T-helper 17 cell (primary cell): ENCODE data around the gene NRARP. TPM values are rescaled to one million over a fixed set of nuclear protein-coding genes. Genes with fewer than 3 reads are reported as not detected.
"Not testable (repeated sequence)": the region's sequence is repeated elsewhere in the genome, so short reads cannot be mapped to it uniquely, and the experiment has no call there.

Experiments
- ATAC-seq: fragments of 150-1000 bp; cut with Tn5 transposase; 2 replicates; pipeline ENCODE4 v1.10.0; 2021; ENCODE audit warnings: mild to moderate bottlenecking, moderate library complexity
- DNase-seq, 3 donors: peaks; one replicate each; pipeline versions ENCODE4 v3.0.0 to v3.0.0-alpha.2; 2020 to 2021
- H3K9me3 ChIP-seq: one replicate; pipeline ENCODE4 v1.7.0; 2013; ENCODE audit warnings: low read length, mild to moderate bottlenecking; ENCODE audit not compliant: control insufficient read depth, poor library complexity, severe bottlenecking
- H3K27ac Mint-ChIP-seq: one replicate; pipeline ENCODE4 v1.8.0; 2022; ENCODE audit warnings: mild to moderate bottlenecking, moderate library complexity, mixed read lengths
- H3K27me3 Mint-ChIP-seq: one replicate; pipeline ENCODE4 v1.8.0; 2022; ENCODE audit warnings: mixed read lengths
- H3K36me3 Mint-ChIP-seq: one replicate; pipeline ENCODE4 v1.8.0; 2022; ENCODE audit warnings: low read depth, mixed read lengths
- H3K4me1 Mint-ChIP-seq: one replicate; pipeline ENCODE4 v1.8.0; 2022; ENCODE audit warnings: mild to moderate bottlenecking, mixed read lengths
- H3K4me3 Mint-ChIP-seq: one replicate; pipeline ENCODE4 v1.8.0; 2022; ENCODE audit warnings: mild to moderate bottlenecking, moderate library complexity, mixed read lengths
- total RNA-seq, 4 donors: library from RNA in 2 of 4; stranded (reverse) in 2 of 4; gene quantifications; one replicate each; pipeline ENCODE4 v1.2.3 and lab custom pipeline; 2022 to 2026

Gene NRARP
- total RNA-seq, 2 donors from 2014 or later = 0.42 to 0.91 TPM

- no peaks in the 10 kb centered on the region for H3K9me3 ChIP-seq
- H3K4me3 Mint-ChIP-seq = no peak overlapping the region
- H3K36me3 Mint-ChIP-seq = peaks cover 6% of the 10 kb centered on the region
- H3K27me3 Mint-ChIP-seq = no peaks in the 10 kb centered on the region
- ATAC-seq (no peak), DNase-seq (no peak)
- H3K27ac Mint-ChIP-seq = no peak overlapping the region
- peaks cover 10% of the 10 kb centered on the region for H3K4me1 Mint-ChIP-seq
Observed at GRCh38 chr9:137268538-137269201, 33.4 kb downstream of the NRARP start.

GRCh38 chr9:137267933-137268355 is 34.1 kb downstream of the NRARP start:
- Mint-ChIP-seq H3K4me3 (peak overlapping the region; percentile 49), H3K27me3 (no peaks in the 10 kb centered on the region), H3K4me1 (peaks cover 10% of the 10 kb centered on the region), H3K36me3 (peaks cover 6% of the 10 kb centered on the region), H3K27ac (no peak overlapping the region)
- ATAC-seq (no peak), DNase-seq (no peak)
- no peaks in the 10 kb centered on the region for H3K9me3 ChIP-seq

- Mint-ChIP-seq H3K4me1 (peaks cover 10% of the 10 kb centered on the region), H3K27ac (no peak overlapping the region), H3K27me3 (no peaks in the 10 kb centered on the region), H3K36me3 (peaks cover 6% of the 10 kb centered on the region), H3K4me3 (no peak overlapping the region)
- DNase-seq (no peak), ATAC-seq (no peak)
- H3K9me3 ChIP-seq = no peaks in the 10 kb centered on the region
Observed at GRCh38 chr9:137266585-137267453, 35.3 kb downstream of the NRARP start.

- ATAC-seq (no peak), DNase-seq (no peak)
- no peaks in the 10 kb centered on the region for H3K9me3 ChIP-seq
- Mint-ChIP-seq H3K27me3 (no peaks in the 10 kb centered on the region), H3K27ac (no peak overlapping the region), H3K4me1 (peaks cover 7% of the 10 kb centered on the region), H3K4me3 (no peak overlapping the region), H3K36me3 (peaks cover 4% of the 10 kb centered on the region)
Observed at GRCh38 chr9:137266162-137266527, 35.9 kb downstream of the NRARP start.

GRCh38 chr9:137265496-137266161 is 36.4 kb downstream of the NRARP start:
- no peaks in the 10 kb centered on the region for H3K9me3 ChIP-seq
- Mint-ChIP-seq H3K4me1 (peaks cover 7% of the 10 kb centered on the region), H3K4me3 (no peak overlapping the region), H3K27ac (no peak overlapping the region), H3K36me3 (peaks cover 4% of the 10 kb centered on the region), H3K27me3 (no peaks in the 10 kb centered on the region)
- no peak for DNase-seq
- no peak for ATAC-seq

- Mint-ChIP-seq H3K27ac (no peak overlapping the region), H3K4me1 (peaks cover 7% of the 10 kb centered on the region), H3K4me3 (no peak overlapping the region), H3K27me3 (no peaks in the 10 kb centered on the region), H3K36me3 (peaks cover 4% of the 10 kb centered on the region)
- DNase-seq (no peak), ATAC-seq (no peak)
- no peaks in the 10 kb centered on the region for H3K9me3 ChIP-seq
Observed at GRCh38 chr9:137264067-137264466, 38.0 kb downstream of the NRARP start.

GRCh38 chr9:137263506-137263905 is 38.6 kb downstream of the NRARP start:
- no peak for DNase-seq
- Mint-ChIP-seq H3K4me1 (peaks cover 3% of the 10 kb centered on the region), H3K36me3 (peaks cover under 1% of the 10 kb centered on the region), H3K4me3 (peak overlapping the region; percentile 31), H3K27me3 (no peaks in the 10 kb centered on the region), H3K27ac (no peak overlapping the region)
- no peaks in the 10 kb centered on the region for H3K9me3 ChIP-seq
- ATAC-seq = no peak

GRCh38 chr9:137262909-137263285 is 39.2 kb downstream of the NRARP start:
- no peak overlapping the region for H3K27ac Mint-ChIP-seq
- ATAC-seq (no peak), DNase-seq (no peak)
- no peak overlapping the region for H3K4me3 Mint-ChIP-seq
- H3K4me1 Mint-ChIP-seq = no peaks in the 10 kb centered on the region
- no peaks in the 10 kb centered on the region for H3K36me3 Mint-ChIP-seq
- no peaks in the 10 kb centered on the region for H3K9me3 ChIP-seq
- H3K27me3 Mint-ChIP-seq = no peaks in the 10 kb centered on the region

- not testable (repeated sequence) for ATAC-seq
Observed at GRCh38 chr9:137262173-137262908, 39.7 kb downstream of the NRARP start.

GRCh38 chr9:137256856-137257255 is 45.2 kb downstream of the NRARP start:
- no peaks in the 10 kb centered on the region for H3K9me3 ChIP-seq
- no peaks in the 10 kb centered on the region for H3K36me3 Mint-ChIP-seq
- no peaks in the 10 kb centered on the region for H3K27me3 Mint-ChIP-seq
- peaks cover 10% of the 10 kb centered on the region for H3K4me1 Mint-ChIP-seq
- DNase-seq = no peak
- peak overlapping the region; percentile 88 for H3K4me3 Mint-ChIP-seq
- ATAC-seq = no peak
- H3K27ac Mint-ChIP-seq = no peak overlapping the region

More at GRCh38 chr9:137262173-137262908, 39.7 kb downstream of the NRARP start:
- H3K27ac Mint-ChIP-seq, H3K36me3 Mint-ChIP-seq, DNase-seq, H3K27me3 Mint-ChIP-seq, H3K4me3 Mint-ChIP-seq, H3K9me3 ChIP-seq, H3K4me1 Mint-ChIP-seq: not testable (repeated sequence)

- no peaks in the 10 kb centered on the region for H3K9me3 ChIP-seq
- H3K27ac Mint-ChIP-seq = peak overlapping the region; percentile 56
- DNase-seq (no peak), ATAC-seq (no peak)
- H3K27me3 Mint-ChIP-seq = no peaks in the 10 kb centered on the region
- H3K4me3 Mint-ChIP-seq = peak overlapping the region; percentile 88
- peaks cover 10% of the 10 kb centered on the region for H3K4me1 Mint-ChIP-seq
- no peaks in the 10 kb centered on the region for H3K36me3 Mint-ChIP-seq
Observed at GRCh38 chr9:137256362-137256761, 45.7 kb downstream of the NRARP start.

- peak overlapping the region; percentile 56 for H3K27ac Mint-ChIP-seq
- no peaks in the 10 kb centered on the region for H3K36me3 Mint-ChIP-seq
- H3K4me3 Mint-ChIP-seq = peak overlapping the region; percentile 88
- no peak for DNase-seq
- H3K9me3 ChIP-seq = no peaks in the 10 kb centered on the region
- no peak for ATAC-seq
- H3K27me3 Mint-ChIP-seq = no peaks in the 10 kb centered on the region
- H3K4me1 Mint-ChIP-seq = peaks cover 10% of the 10 kb centered on the region
Observed at GRCh38 chr9:137255448-137256114, 46.5 kb downstream of the NRARP start.
